Peyer's patch (tissue), 4 donors: ENCODE results near the gene FRS3. TPM values are rescaled to one million over a fixed set of nuclear protein-coding genes. Genes with fewer than 3 reads are reported as not detected.

Source experiments
- DNase-seq, 3 donors: peaks; one replicate each; pipeline ENCODE4 v3.0.0-alpha.2; 2017 to 2019
- H3K27ac ChIP-seq, 4 donors: fragments of 200-600 bp; sonication (generic); one replicate each; pipeline ENCODE4 v1.5.1; 2016 to 2019
- H3K27me3 ChIP-seq, 2 donors: fragments of 200-600 bp; sonication (generic); one replicate each; pipeline ENCODE4 v1.5.1; 2019
- H3K36me3 ChIP-seq, 3 donors: fragments of 200-600 bp; sonication (generic); one replicate each; pipeline ENCODE4 v1.5.1; 2016 to 2019
- H3K4me1 ChIP-seq, 4 donors: fragments of 200-600 bp; sonication (generic); one replicate each; pipeline ENCODE4 v1.5.1; 2016 to 2019
- H3K4me3 ChIP-seq, 4 donors: fragments of 200-600 bp; sonication (generic); 1 replicate in 3 of 4; 2 replicates in 1 of 4; pipeline ENCODE4 v1.5.1; 2016 to 2019; ENCODE audit warnings: mild to moderate bottlenecking in 1 of 4
- H3K9me3 ChIP-seq, 4 donors: fragments of 200-600 bp; sonication (generic); one replicate each; pipeline ENCODE4 v1.5.1; 2016 to 2019; ENCODE audit warnings: mild to moderate bottlenecking in 1 of 4
- CTCF ChIP-seq, 6 experiments: fragments of 450-650 bp in 4 of 6; fragments of 200-600 bp in 2 of 6; sonication (generic) in 1 of 6; IDR thresholded peaks; one replicate each; pipeline ENCODE4 v1.5.1; 2017 to 2019; ENCODE audit warnings: antibody characterized with exemption in 6 of 6, mild to moderate bottlenecking in 3 of 6, moderate library complexity in 1 of 6
- POLR2A ChIP-seq, 2 donors: fragments of 450-650 bp; IDR thresholded peaks; one replicate each; pipeline ENCODE4 v1.5.1; 2017; ENCODE audit warnings: antibody characterized with exemption in 2 of 2, mild to moderate bottlenecking in 2 of 2, moderate library complexity in 2 of 2
- total RNA-seq, 4 donors: library from RNA; depleted of rRNA; stranded (reverse); fragments of >200 nt; gene quantifications; one replicate each; pipeline ENCODE4 v1.1.0, GENCODE V29; 2016

The FRS3 gene
- total RNA-seq, 4 donors from 2014 or later, result 3.5 to 8.3 (median 6.5) TPM

GRCh38 chr6:41724228-41724580, 55.5 kb downstream of the FRS3 start:
- Histone ChIP-seq H3K4me3 (peak overlapping the region in 1 of 4 donors; percentile 39), H3K4me1 (peaks cover 4 to 47% (median 17%) of the 10 kb centered on the region in 4 donors), H3K9me3 (no peaks in the 10 kb centered on the region), H3K36me3 (no peaks in the 10 kb centered on the region), H3K27ac (peak overlapping the region; percentile 58 to 99 (median 69)), H3K27me3 (no peaks in the 10 kb centered on the region)
- TF ChIP-seq POLR2A (IDR thresholded peaks at IDR 0.05) (no peak), CTCF (IDR thresholded peaks at IDR 0.05) (no peak)
- no peak for DNase-seq

GRCh38 chr6:41723530-41724227, 56.0 kb downstream of the FRS3 start:
- DNase-seq, result peak in 2 of 3 donors; percentile 91
- peak overlapping the region in 2 of 4 donors; percentile 18 to 39 for H3K4me3 ChIP-seq
- no peak for TF ChIP-seq CTCF (IDR thresholded peaks at IDR 0.05)
- TF ChIP-seq POLR2A (IDR thresholded peaks at IDR 0.05), result no peak
- no peaks in the 10 kb centered on the region for H3K36me3 ChIP-seq
- no peaks in the 10 kb centered on the region for H3K27me3 ChIP-seq
- H3K27ac ChIP-seq, result peak overlapping the region; percentile 58 to 99 (median 69)
- peaks cover 0 to 42% (median 18%) of the 10 kb centered on the region in 4 donors for H3K4me1 ChIP-seq
- no peaks in the 10 kb centered on the region for H3K9me3 ChIP-seq

- Histone ChIP-seq H3K27me3 (no peaks in the 10 kb centered on the region), H3K9me3 (no peaks in the 10 kb centered on the region), H3K4me3 (peak overlapping the region in 2 of 4 donors; percentile 18 to 39), H3K4me1 (peaks cover 0 to 35% (median 20%) of the 10 kb centered on the region in 4 donors), H3K27ac (peak overlapping the region in 3 of 4 donors; percentile 46 to 99 (median 68)), H3K36me3 (no peaks in the 10 kb centered on the region)
- DNase-seq, result no peak
- TF ChIP-seq POLR2A (IDR thresholded peaks at IDR 0.05) (no peak), CTCF (IDR thresholded peaks at IDR 0.05) (no peak)
Observed at GRCh38 chr6:41722969-41723529, 56.7 kb downstream of the FRS3 start.

- peak overlapping the region in 1 of 4 donors; percentile 4 for H3K4me3 ChIP-seq
- H3K27ac ChIP-seq, result peak overlapping the region in 1 of 4 donors; percentile 99
- H3K4me1 ChIP-seq, result peaks cover 0 to 43% (median 21%) of the 10 kb centered on the region in 4 donors
- no peak for DNase-seq
- no peak for TF ChIP-seq CTCF (IDR thresholded peaks at IDR 0.05)
- TF ChIP-seq POLR2A (IDR thresholded peaks at IDR 0.05), result no peak
- H3K27me3 ChIP-seq, result no peaks in the 10 kb centered on the region
- H3K9me3 ChIP-seq, result no peaks in the 10 kb centered on the region
- no peaks in the 10 kb centered on the region for H3K36me3 ChIP-seq
Observed at GRCh38 chr6:41721414-41721813, 58.3 kb downstream of the FRS3 start.

GRCh38 chr6:41720783-41721182, 58.9 kb downstream of the FRS3 start:
- Histone ChIP-seq H3K4me3 (no peak overlapping the region), H3K9me3 (no peaks in the 10 kb centered on the region), H3K27me3 (no peaks in the 10 kb centered on the region), H3K27ac (peak overlapping the region in 1 of 4 donors; percentile 99), H3K36me3 (no peaks in the 10 kb centered on the region), H3K4me1 (peaks cover 0 to 48% (median 23%) of the 10 kb centered on the region in 4 donors)
- no peak for TF ChIP-seq POLR2A (IDR thresholded peaks at IDR 0.05)
- no peak for TF ChIP-seq CTCF (IDR thresholded peaks at IDR 0.05)
- DNase-seq, result no peak
